Fibroblast of lung (primary cell): ENCODE results near the gene CYP27B1. TPM values are rescaled to one million over a fixed set of nuclear protein-coding genes. Genes with fewer than 3 reads are reported as not detected.

Source experiments
- DNase-seq, 2 donors: peaks; one replicate each; pipeline versions ENCODE4 v3.0.0 to v3.0.0-alpha.2; 2010; ENCODE audit warnings: low read depth in 2 of 2
- H2AFZ ChIP-seq: 2 replicates; pipeline ENCODE4 v1.5.1; 2012; ENCODE audit warnings: low read length, control low read depth, inconsistent platforms
- H3K27ac ChIP-seq: 2 replicates; pipeline ENCODE4 v1.5.1; 2011; ENCODE audit warnings: low read length, control low read depth; ENCODE audit not compliant: insufficient read depth
- H3K27me3 ChIP-seq: 2 replicates; pipeline ENCODE4 v1.5.1; 2011; ENCODE audit warnings: mild to moderate bottlenecking, low read length; ENCODE audit not compliant: control insufficient read depth, insufficient read depth
- H3K36me3 ChIP-seq: 2 replicates; pipeline ENCODE4 v1.5.1; 2011; ENCODE audit warnings: low read length; ENCODE audit not compliant: control insufficient read depth, insufficient read depth
- H3K4me1 ChIP-seq: 2 replicates; pipeline ENCODE4 v1.5.1; 2011; ENCODE audit warnings: low read length; ENCODE audit not compliant: control insufficient read depth, insufficient read depth; ENCODE audit errors: extremely low read depth
- H3K4me2 ChIP-seq: 2 replicates; pipeline ENCODE4 v1.5.1; 2011; ENCODE audit warnings: low read length, control low read depth; ENCODE audit not compliant: insufficient read depth; ENCODE audit errors: extremely low read depth
- H3K4me3 ChIP-seq, 4 experiments: fragments of 200-600 bp in 1 of 4; sonication (generic) in 1 of 4; replicated peaks in 1 of 4; 2 replicates each; pipeline ENCODE4 v1.5.1; 2011 to 2016; ENCODE audit warnings: low read length in 4 of 4, low read depth in 3 of 4, mild to moderate bottlenecking in 3 of 4, control low read depth in 2 of 4, inconsistent platforms in 1 of 4, mixed read lengths in 1 of 4; ENCODE audit not compliant: insufficient read depth in 1 of 4; ENCODE audit errors: control extremely low read depth in 1 of 4
- H3K79me2 ChIP-seq: 2 replicates; pipeline ENCODE4 v1.5.1; 2012; ENCODE audit warnings: mild to moderate bottlenecking, low read length, inconsistent platforms; ENCODE audit not compliant: control insufficient read depth, insufficient read depth
- H3K9ac ChIP-seq: 2 replicates; pipeline ENCODE4 v1.5.1; 2011; ENCODE audit warnings: mild to moderate bottlenecking, low read length, control low read depth; ENCODE audit not compliant: insufficient read depth
- H3K9me3 ChIP-seq: 2 replicates; pipeline ENCODE4 v1.5.1; 2012; ENCODE audit warnings: low read depth, low read length; ENCODE audit not compliant: control insufficient read depth, insufficient read depth
- H4K20me1 ChIP-seq: 2 replicates; pipeline ENCODE4 v1.5.1; 2011; ENCODE audit warnings: low read length; ENCODE audit not compliant: control insufficient read depth, insufficient read depth; ENCODE audit errors: extremely low read depth
- CTCF ChIP-seq, 2 donors: IDR thresholded peaks in 1 of 2; conservative IDR thresholded peaks in 1 of 2; 1 replicate in 1 of 2; 2 replicates in 1 of 2; pipeline ENCODE4 v1.5.1; 2011 to 2012; ENCODE audit warnings: low read length in 2 of 2, control low read depth in 1 of 2, inconsistent platforms in 1 of 2, low read depth in 1 of 2, mild to moderate bottlenecking in 1 of 2
- EZH2 ChIP-seq: IDR thresholded peaks from 2 replicates; pipeline ENCODE4 v1.5.1; 2012; ENCODE audit warnings: low read length, control low read depth, mild to moderate bottlenecking; ENCODE audit errors: missing control alignments
- polyA plus RNA-seq, 2 donors: library from polyadenylated mRNA; depleted of rRNA in 1 of 2; stranded (reverse) in 1 of 2; unstranded in 1 of 2; fragments of >200 nt; gene quantifications; 2 replicates each; pipeline ENCODE4 v1.2.1, GENCODE V29; 2011 to 2012; ENCODE audit warnings: missing spikeins in 1 of 2
- total RNA-seq: library from RNA; depleted of rRNA; stranded (reverse); fragments of >200 nt; gene quantifications from 2 replicates; pipeline ENCODE4 v1.2.1, GENCODE V29; 2014

Gene CYP27B1
- total and polyA plus RNA-seq, 2 donors (not counting 1 experiment from before 2014, with no cell fraction given) = 0.17 to 0.26 TPM

GRCh38 chr12:57793920-57794319, 27.0 kb upstream of the CYP27B1 start:
- peak overlapping the region; percentile 13 for H3K9ac ChIP-seq

GRCh38 chr12:57783861-57784260, 17.0 kb upstream of the CYP27B1 start:
- Histone ChIP-seq H3K36me3 (peaks cover 3% of the 10 kb centered on the region), H3K9me3 (no peaks in the 10 kb centered on the region), H4K20me1 (no peaks in the 10 kb centered on the region), H3K79me2 (peaks cover 16% of the 10 kb centered on the region), H3K4me1 (no peaks in the 10 kb centered on the region), H3K4me3 (peak overlapping the region in 1 of 4 experiments; percentile 100), H3K4me2 (no peak overlapping the region), H2AFZ (no peak overlapping the region), H3K27me3 (no peaks in the 10 kb centered on the region), H3K9ac (no peak overlapping the region), H3K27ac (no peak overlapping the region)
- TF ChIP-seq CTCF (conservative IDR thresholded peaks at IDR 0.05 in 1 of 2, IDR thresholded peaks at IDR 0.05 in 1 of 2; ENCODE audit: low read depth in 1 of 2, low read length in 2 of 2) (no peak), EZH2 (no peak)
- no peak for DNase-seq

More at GRCh38 chr12:57793920-57794319, 27.0 kb upstream of the CYP27B1 start:
- no peaks in the 10 kb centered on the region for H3K27me3 ChIP-seq
- peak; percentile 61 to 91 for DNase-seq
- no peaks in the 10 kb centered on the region for H3K79me2 ChIP-seq
- H3K4me2 ChIP-seq = peak overlapping the region; percentile 33
- TF ChIP-seq EZH2 (no peak), CTCF (conservative IDR thresholded peaks at IDR 0.05 in 1 of 2, IDR thresholded peaks at IDR 0.05 in 1 of 2; ENCODE audit: low read depth in 1 of 2, low read length in 2 of 2) (no peak)
- H3K4me3 ChIP-seq = no peak overlapping the region
- no peaks in the 10 kb centered on the region for H3K9me3 ChIP-seq
- peaks cover 3% of the 10 kb centered on the region for H3K36me3 ChIP-seq
- H2AFZ ChIP-seq = no peak overlapping the region
- peak overlapping the region; percentile 75 for H3K27ac ChIP-seq
- H3K4me1 ChIP-seq = peaks cover 8% of the 10 kb centered on the region
- no peaks in the 10 kb centered on the region for H4K20me1 ChIP-seq

GRCh38 chr12:57783466-57783801, 16.6 kb upstream of the CYP27B1 start:
- Histone ChIP-seq H3K9me3 (no peaks in the 10 kb centered on the region), H2AFZ (no peak overlapping the region), H3K4me3 (peak overlapping the region; percentile 91 to 100 (median 93)), H3K9ac (peak overlapping the region; percentile 72), H4K20me1 (no peaks in the 10 kb centered on the region), H3K4me2 (peak overlapping the region; percentile 99), H3K27me3 (no peaks in the 10 kb centered on the region), H3K4me1 (no peaks in the 10 kb centered on the region), H3K79me2 (peaks cover 16% of the 10 kb centered on the region), H3K27ac (peak overlapping the region; percentile 64), H3K36me3 (peaks cover 3% of the 10 kb centered on the region)
- no peak for DNase-seq
- TF ChIP-seq CTCF (conservative IDR thresholded peaks at IDR 0.05 in 1 of 2, IDR thresholded peaks at IDR 0.05 in 1 of 2; ENCODE audit: low read depth in 1 of 2, low read length in 2 of 2) (no peak), EZH2 (no peak)
